Sigmoid colon (tissue), 7 donors: ENCODE data around the gene USP17L22. TPM values are rescaled to one million over a fixed set of nuclear protein-coding genes. Genes with fewer than 3 reads are reported as not detected.
A peak's percentile ranks its signal among the peaks of the same experiment; 100 is the strongest.
"Not testable (repeated sequence)": the region's sequence is repeated elsewhere in the genome, so short reads cannot be mapped to it uniquely, and the experiment has no call there.

Experiments
- DNase-seq: peaks from one replicate; pipeline ENCODE4 v3.0.0-alpha.2; 2019
- H3K27ac ChIP-seq, 4 donors: fragments of 200-600 bp; sonication (generic); one replicate each; pipeline ENCODE4 v1.5.1; 2016 to 2019; ENCODE audit warnings: mild to moderate bottlenecking in 1 of 4
- H3K27me3 ChIP-seq, 3 donors: fragments of 200-600 bp; sonication (generic); one replicate each; pipeline ENCODE4 v1.5.1; 2019; ENCODE audit warnings: mild to moderate bottlenecking in 1 of 3
- H3K36me3 ChIP-seq, 4 donors: fragments of 200-600 bp; sonication (generic); one replicate each; pipeline ENCODE4 v1.5.1; 2016 to 2019
- H3K4me1 ChIP-seq, 4 donors: fragments of 200-600 bp; sonication (generic); one replicate each; pipeline ENCODE4 v1.5.1; 2017 to 2019
- H3K4me3 ChIP-seq, 4 donors: fragments of 200-600 bp; sonication (generic); one replicate each; pipeline ENCODE4 v1.5.1; 2017 to 2019; ENCODE audit warnings: mild to moderate bottlenecking in 2 of 4, moderate library complexity in 1 of 4
- H3K9me3 ChIP-seq, 4 donors: fragments of 200-600 bp in 3 of 4; sonication (generic) in 3 of 4; one replicate each; pipeline versions ENCODE4 v1.5.1 to v1.6.1; 2013 to 2019
- WGBS, 2 donors: extraction: QIAGEN DNeasy Blood & Tissue Kit; methylation state at CpG; one replicate each; pipeline ENCODE4 v1.1.7; 2013; 5-methylcytosine and 5-hydroxymethylcytosine counted together
- intact Hi-C: fragments of 100-400 bp; cut with DNase I; formaldehyde crosslinking; loops from one replicate; pipeline ENCODE4 v1.15.1; 2023
- polyA plus RNA-seq, 3 donors: library from polyadenylated mRNA; stranded (reverse); fragments of 200-250 nt; gene quantifications; one replicate each; pipeline ENCODE4 v1.2.3, GENCODE V29; 2013
- total RNA-seq, 4 donors: library from RNA; depleted of rRNA; stranded (reverse); fragments of >200 nt; gene quantifications; one replicate each; pipeline ENCODE4 v1.1.0, GENCODE V29; 2016
- donor health status: healthy with polysubstance abuse.
- donor health status: Bipolar disorder and iron deficiency.
- donor health status: healthy.

The USP17L22 gene
- total RNA-seq, result not detected
- not detected for polyA plus RNA-seq

- H3K27ac ChIP-seq, H3K4me1 ChIP-seq, H3K4me3 ChIP-seq, H3K27me3 ChIP-seq, H3K9me3 ChIP-seq, H3K36me3 ChIP-seq, DNase-seq, intact Hi-C loops: not testable (repeated sequence)
- no CpG with 5 or more reads among the region's 15 CpGs for whole genome bisulfite sequencing, 2 donors
Measured at GRCh38 chr4:9267319-9267718, at the start of gene USP17L22. Gene USP17L22 (plus strand): TSS chr4:9267619. CDS start chr4:9267619, 0 bp downstream.

- DNase-seq, H3K4me1 ChIP-seq, H3K4me3 ChIP-seq, H3K9me3 ChIP-seq, H3K27me3 ChIP-seq, H3K27ac ChIP-seq, intact Hi-C loops, H3K36me3 ChIP-seq: not testable (repeated sequence)
- WGBS, 2 donors, result no CpG with 5 or more reads among the region's 13 CpGs
Measured at GRCh38 chr4:9219852-9220251, 47.6 kb upstream of the USP17L22 start, which contains the start of gene USP17L12. Gene USP17L12 (plus strand): TSS chr4:9220152. CDS start chr4:9220152, 0 bp downstream.

DNA sequence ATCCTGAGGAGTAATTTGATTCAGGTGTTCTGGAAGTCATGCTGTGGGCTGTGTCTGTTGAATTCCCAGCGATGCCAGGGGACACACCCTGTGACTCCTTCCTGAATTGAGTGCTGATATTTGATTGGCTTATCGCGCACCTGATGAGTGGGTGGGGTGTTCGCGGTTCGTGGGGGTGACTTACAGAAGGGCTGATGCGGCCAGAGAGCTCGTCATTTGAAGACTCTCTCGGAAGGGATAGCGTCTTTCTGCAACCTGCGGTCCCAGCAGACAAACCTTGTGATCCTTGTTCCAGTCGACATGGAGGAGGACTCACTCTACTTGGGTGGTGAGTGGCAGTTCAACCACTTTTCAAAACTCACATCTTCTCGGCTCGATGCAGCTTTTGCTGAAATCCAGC is 42.8 kb upstream of the USP17L22 start, which contains the start of gene USP17L13:
USP17L13 (plus strand) TSS at position 301 of the 400 bp plus-strand sequence; CDS start at position 301, 0 bp downstream.
- intact Hi-C loops, H3K4me1 ChIP-seq, H3K36me3 ChIP-seq, H3K4me3 ChIP-seq, DNase-seq, H3K27ac ChIP-seq, H3K27me3 ChIP-seq, H3K9me3 ChIP-seq: not testable (repeated sequence)
- no CpG with 5 or more reads among the region's 14 CpGs for WGBS, 2 donors

GRCh38 chr4:9230249-9230648 is 37.2 kb upstream of the USP17L22 start:
- H3K4me1 ChIP-seq, H3K27me3 ChIP-seq, H3K36me3 ChIP-seq, H3K27ac ChIP-seq, H3K9me3 ChIP-seq, H3K4me3 ChIP-seq, intact Hi-C loops: not testable (repeated sequence)
- 93 to 96% methylated on average over 5 to 6 of the region's 8 CpGs for WGBS, 2 donors
- DNase-seq, result peak; percentile 53

DNA sequence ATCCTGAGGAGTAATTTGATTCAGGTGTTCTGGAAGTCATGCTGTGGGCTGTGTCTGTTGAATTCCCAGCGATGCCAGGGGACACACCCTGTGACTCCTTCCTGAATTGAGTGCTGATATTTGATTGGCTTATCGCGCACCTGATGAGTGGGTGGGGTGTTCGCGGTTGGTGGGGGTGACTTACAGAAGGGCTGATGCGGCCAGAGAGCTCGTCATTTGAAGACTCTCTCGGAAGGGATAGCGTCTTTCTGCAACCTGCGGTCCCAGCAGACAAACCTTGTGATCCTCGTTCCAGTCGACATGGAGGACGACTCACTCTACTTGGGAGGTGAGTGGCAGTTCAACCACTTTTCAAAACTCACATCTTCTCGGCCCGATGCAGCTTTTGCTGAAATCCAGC is 33.3 kb upstream of the USP17L22 start, which contains the start of gene USP17L15:
USP17L15 (plus strand) TSS at position 301 of the 400 bp plus-strand sequence; CDS start at position 301, 0 bp downstream.
- H3K9me3 ChIP-seq, intact Hi-C loops, H3K4me1 ChIP-seq, H3K36me3 ChIP-seq, H3K4me3 ChIP-seq, DNase-seq, H3K27ac ChIP-seq, H3K27me3 ChIP-seq: not testable (repeated sequence)
- no CpG with 5 or more reads among the region's 15 CpGs for WGBS, 2 donors

GRCh38 chr4:9238461-9238860 is 29.0 kb upstream of the USP17L22 start:
- DNase-seq, result peak; percentile 40
- not testable (repeated sequence) for H3K27ac ChIP-seq

GRCh38 chr4:9243579-9243978 is 23.8 kb upstream of the USP17L22 start, which contains the start of gene USP17L17:
Gene USP17L17 (plus strand): TSS chr4:9243879. CDS start chr4:9243879, 0 bp downstream.
- DNase-seq, H3K4me3 ChIP-seq, H3K4me1 ChIP-seq, intact Hi-C loops, H3K27me3 ChIP-seq, H3K9me3 ChIP-seq, H3K36me3 ChIP-seq, H3K27ac ChIP-seq: not testable (repeated sequence)
- WGBS, 2 donors, result 92 to 98% methylated on average over 5 of the region's 14 CpGs

More at GRCh38 chr4:9238461-9238860, 29.0 kb upstream of the USP17L22 start:
- H3K4me3 ChIP-seq, H3K9me3 ChIP-seq, intact Hi-C loops, H3K36me3 ChIP-seq, H3K4me1 ChIP-seq, H3K27me3 ChIP-seq: not testable (repeated sequence)
- 83 to 88% methylated on average over 11 of the region's 12 CpGs for WGBS, 2 donors

GRCh38 chr4:9247953-9248680 is 19.3 kb upstream of the USP17L22 start, which contains the start of gene USP17L18:
Gene USP17L18 (plus strand): TSS chr4:9248630. CDS start chr4:9248630, 0 bp downstream.
- WGBS, 2 donors, result 76 to 95% methylated on average over 15 to 21 of the region's 26 CpGs
- H3K4me3 ChIP-seq, H3K27ac ChIP-seq, H3K9me3 ChIP-seq, H3K27me3 ChIP-seq, intact Hi-C loops, H3K36me3 ChIP-seq, H3K4me1 ChIP-seq: not testable (repeated sequence)
- peak; percentile 68 for DNase-seq

GRCh38 chr4:9253078-9253477 is 14.3 kb upstream of the USP17L22 start, which contains the start of gene USP17L19:
Gene USP17L19 (plus strand): TSS chr4:9253378. CDS start chr4:9253378, 0 bp downstream.
- H3K9me3 ChIP-seq, H3K4me1 ChIP-seq, H3K4me3 ChIP-seq, intact Hi-C loops, H3K36me3 ChIP-seq, H3K27me3 ChIP-seq, H3K27ac ChIP-seq, DNase-seq: not testable (repeated sequence)
- no CpG with 5 or more reads among the region's 13 CpGs for whole genome bisulfite sequencing, 2 donors

DNA sequence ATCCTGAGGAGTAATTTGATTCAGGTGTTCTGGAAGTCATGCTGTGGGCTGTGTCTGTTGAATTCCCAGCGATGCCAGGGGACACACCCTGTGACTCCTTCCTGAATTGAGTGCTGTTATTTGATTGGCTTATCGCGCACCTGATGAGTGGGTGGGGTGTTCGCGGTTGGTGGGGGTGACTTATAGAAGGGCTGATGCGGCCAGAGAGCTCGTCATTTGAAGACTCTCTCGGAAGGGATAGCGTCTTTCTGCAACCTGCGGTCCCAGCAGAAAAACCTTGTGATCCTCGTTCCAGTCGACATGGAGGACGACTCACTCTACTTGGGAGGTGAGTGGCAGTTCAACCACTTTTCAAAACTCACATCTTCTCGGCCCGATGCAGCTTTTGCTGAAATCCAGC is 9.6 kb upstream of the USP17L22 start, which contains the start of gene USP17L20:
USP17L20 (plus strand) TSS at position 301 of the 400 bp plus-strand sequence; CDS start at position 301, 0 bp downstream.
- WGBS, 2 donors, result no CpG with 5 or more reads among the region's 15 CpGs
- H3K4me1 ChIP-seq, DNase-seq, intact Hi-C loops, H3K36me3 ChIP-seq, H3K9me3 ChIP-seq, H3K27ac ChIP-seq, H3K27me3 ChIP-seq, H3K4me3 ChIP-seq: not testable (repeated sequence)

DNA sequence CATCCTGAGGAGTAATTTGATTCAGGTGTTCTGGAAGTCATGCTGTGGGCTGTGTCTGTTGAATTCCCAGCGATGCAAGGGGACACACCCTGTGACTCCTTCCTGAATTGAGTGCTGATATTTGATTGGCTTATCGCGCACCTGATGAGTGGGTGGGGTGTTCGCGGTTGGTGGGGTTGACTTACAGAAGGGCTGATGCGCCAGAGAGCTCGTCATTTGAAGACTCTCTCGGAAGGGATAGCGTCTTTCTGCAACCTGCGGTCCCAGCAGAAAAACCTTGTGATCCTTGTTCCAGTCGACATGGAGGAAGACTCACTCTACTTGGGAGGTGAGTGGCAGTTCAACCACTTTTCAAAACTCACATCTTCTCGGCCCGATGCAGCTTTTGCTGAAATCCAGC is 4.8 kb upstream of the USP17L22 start, which contains the start of gene USP17L21:
USP17L21 (plus strand) TSS at position 301 of the 400 bp plus-strand sequence; CDS start at position 301, 0 bp downstream.
- H3K4me3 ChIP-seq, intact Hi-C loops, H3K36me3 ChIP-seq, H3K27ac ChIP-seq, H3K9me3 ChIP-seq, H3K4me1 ChIP-seq, DNase-seq, H3K27me3 ChIP-seq: not testable (repeated sequence)
- WGBS, 2 donors, result no CpG with 5 or more reads among the region's 13 CpGs

GRCh38 chr4:9271719-9272118 is 4.3 kb downstream of the USP17L22 start:
- intact Hi-C loops, H3K4me3 ChIP-seq, H3K27me3 ChIP-seq, H3K9me3 ChIP-seq, H3K4me1 ChIP-seq, H3K27ac ChIP-seq, H3K36me3 ChIP-seq: not testable (repeated sequence)
- peak; percentile 87 for DNase-seq
- 87 to 88% methylated on average over 5 of the region's 10 CpGs for WGBS, 2 donors
